ENCODE data around the gene HDAC4.

HDAC4 gene

DNA sequence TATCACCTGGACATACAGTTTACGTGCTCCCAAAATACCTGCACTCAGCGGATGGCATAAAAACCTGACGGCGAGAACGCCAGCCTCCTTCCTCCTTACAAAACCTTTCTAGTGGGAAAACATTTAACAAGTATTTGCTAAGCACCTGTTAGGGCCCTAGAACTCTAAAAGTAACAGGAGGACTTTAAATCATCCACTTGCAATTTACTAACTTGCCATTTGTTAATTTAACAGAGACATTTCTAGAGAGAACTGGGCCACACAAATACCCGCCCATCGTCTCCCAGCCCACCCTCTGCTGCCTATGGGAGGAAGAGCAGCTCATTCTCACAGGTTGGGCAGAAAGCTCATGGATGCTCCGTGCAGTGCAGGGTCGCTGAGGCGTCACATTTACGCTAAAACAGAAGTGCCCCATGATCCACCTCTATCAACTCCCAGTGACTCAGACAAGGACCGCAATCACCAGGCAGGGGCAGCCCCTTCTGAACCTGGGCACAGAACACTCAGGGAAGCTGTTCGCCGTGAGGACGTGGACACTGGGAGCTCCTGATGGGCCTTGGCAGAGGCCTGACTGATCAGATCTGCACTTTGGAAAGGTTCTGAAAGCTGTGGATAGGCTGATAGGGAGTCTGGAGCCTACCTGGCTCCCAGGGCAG lies 106.9 kb downstream of the HDAC4 start:
- H3K36me3 ChIP-seq (ENCODE audit: control insufficient read depth, insufficient read depth, low read length), result peaks cover 2% of the 10 kb centered on the region
- H3K27me3 ChIP-seq (ENCODE audit: control insufficient read depth, insufficient read depth, low read length), result no peaks in the 10 kb centered on the region
- H3K4me3 ChIP-seq (ENCODE audit: low read depth, low read length), result no peak overlapping the region
- peaks cover 24% of the 10 kb centered on the region for H3K4me1 ChIP-seq (ENCODE audit: control insufficient read depth, insufficient read depth, low read length)
- H3K9ac ChIP-seq (ENCODE audit: low read depth, low read length), result no peak overlapping the region
- no peaks in the 10 kb centered on the region for H3K9me3 ChIP-seq (ENCODE audit: control insufficient read depth, insufficient read depth, low read length)

DNA sequence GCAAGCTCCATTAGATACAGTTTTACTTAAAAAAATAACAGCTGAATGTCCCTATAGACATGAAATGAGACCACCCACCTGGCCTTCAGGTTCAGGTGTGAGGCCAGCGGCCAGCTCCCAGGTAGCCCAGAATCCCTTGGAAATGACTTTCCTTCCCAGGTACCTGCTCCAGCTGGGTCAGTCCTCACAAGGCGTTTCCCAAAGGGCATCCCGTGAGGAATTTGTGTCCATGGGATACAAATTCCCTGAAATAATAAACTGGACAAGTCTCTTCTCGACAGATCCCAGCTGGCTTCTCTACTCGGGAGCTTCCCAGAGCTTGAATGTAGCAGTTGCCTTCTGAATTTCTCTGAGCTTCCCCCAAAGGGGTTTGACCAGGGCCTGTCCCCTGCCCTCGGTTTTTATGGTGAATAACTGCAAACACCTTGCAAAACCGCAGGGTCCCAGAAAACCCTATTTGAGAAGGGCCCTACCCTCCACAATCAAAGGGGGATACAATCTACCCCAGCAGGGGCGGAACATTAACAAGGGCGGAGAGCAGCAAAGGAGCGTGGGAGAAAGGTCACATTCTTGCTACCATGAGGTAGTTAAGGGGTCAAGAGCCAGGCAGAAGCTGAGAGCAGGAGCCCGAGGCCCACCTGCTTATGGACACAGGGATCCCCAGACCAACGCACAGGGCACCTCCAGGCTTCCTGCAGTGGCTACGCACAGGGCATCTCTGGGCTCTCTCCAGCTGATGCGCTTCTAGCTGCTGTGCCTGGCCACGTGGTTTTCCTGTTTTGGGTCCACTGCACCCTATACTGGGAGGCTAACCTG lies 107.7 kb downstream of the HDAC4 start:
- no peaks in the 10 kb centered on the region for H3K27me3 ChIP-seq (ENCODE audit: control insufficient read depth, insufficient read depth, low read length)

DNA sequence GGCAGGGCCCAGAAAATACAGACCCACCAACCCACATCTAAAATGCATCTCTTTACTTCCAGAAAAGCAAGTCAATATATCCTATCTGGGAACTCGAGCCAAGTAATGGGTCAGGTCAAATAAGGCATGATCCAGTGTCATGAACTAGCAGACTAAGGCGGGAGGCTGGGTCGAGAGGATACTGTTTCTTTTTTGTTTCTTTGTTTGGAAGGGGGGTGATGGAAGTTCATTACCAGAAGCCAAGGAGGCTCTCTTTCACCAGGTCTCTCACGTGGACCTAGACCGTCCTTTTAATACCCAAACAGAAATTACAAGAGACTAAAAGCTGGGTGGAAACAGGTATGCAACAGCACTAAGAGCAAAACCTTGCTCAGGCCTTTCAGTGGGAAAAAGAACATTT lies 108.3 kb downstream of the HDAC4 start:
- peaks cover 24% of the 10 kb centered on the region for H3K4me1 ChIP-seq (ENCODE audit: control insufficient read depth, insufficient read depth, low read length)
- H3K4me3 ChIP-seq (ENCODE audit: low read depth, low read length), result no peak overlapping the region
- no peaks in the 10 kb centered on the region for H3K27me3 ChIP-seq (ENCODE audit: control insufficient read depth, insufficient read depth, low read length)
- H3K9me3 ChIP-seq (ENCODE audit: control insufficient read depth, insufficient read depth, low read length), result no peaks in the 10 kb centered on the region
- H3K36me3 ChIP-seq (ENCODE audit: control insufficient read depth, insufficient read depth, low read length), result peaks cover 2% of the 10 kb centered on the region
- peak overlapping the region; percentile 37 for H3K9ac ChIP-seq (ENCODE audit: low read depth, low read length)

More for the DNA sequence above, 107.7 kb downstream of the HDAC4 start:
- no peak overlapping the region for H3K9ac ChIP-seq (ENCODE audit: low read depth, low read length)
- peaks cover 2% of the 10 kb centered on the region for H3K36me3 ChIP-seq (ENCODE audit: control insufficient read depth, insufficient read depth, low read length)
- H3K9me3 ChIP-seq (ENCODE audit: control insufficient read depth, insufficient read depth, low read length), result no peaks in the 10 kb centered on the region
- H3K4me3 ChIP-seq (ENCODE audit: low read depth, low read length), result no peak overlapping the region
- peaks cover 24% of the 10 kb centered on the region for H3K4me1 ChIP-seq (ENCODE audit: control insufficient read depth, insufficient read depth, low read length)

DNA sequence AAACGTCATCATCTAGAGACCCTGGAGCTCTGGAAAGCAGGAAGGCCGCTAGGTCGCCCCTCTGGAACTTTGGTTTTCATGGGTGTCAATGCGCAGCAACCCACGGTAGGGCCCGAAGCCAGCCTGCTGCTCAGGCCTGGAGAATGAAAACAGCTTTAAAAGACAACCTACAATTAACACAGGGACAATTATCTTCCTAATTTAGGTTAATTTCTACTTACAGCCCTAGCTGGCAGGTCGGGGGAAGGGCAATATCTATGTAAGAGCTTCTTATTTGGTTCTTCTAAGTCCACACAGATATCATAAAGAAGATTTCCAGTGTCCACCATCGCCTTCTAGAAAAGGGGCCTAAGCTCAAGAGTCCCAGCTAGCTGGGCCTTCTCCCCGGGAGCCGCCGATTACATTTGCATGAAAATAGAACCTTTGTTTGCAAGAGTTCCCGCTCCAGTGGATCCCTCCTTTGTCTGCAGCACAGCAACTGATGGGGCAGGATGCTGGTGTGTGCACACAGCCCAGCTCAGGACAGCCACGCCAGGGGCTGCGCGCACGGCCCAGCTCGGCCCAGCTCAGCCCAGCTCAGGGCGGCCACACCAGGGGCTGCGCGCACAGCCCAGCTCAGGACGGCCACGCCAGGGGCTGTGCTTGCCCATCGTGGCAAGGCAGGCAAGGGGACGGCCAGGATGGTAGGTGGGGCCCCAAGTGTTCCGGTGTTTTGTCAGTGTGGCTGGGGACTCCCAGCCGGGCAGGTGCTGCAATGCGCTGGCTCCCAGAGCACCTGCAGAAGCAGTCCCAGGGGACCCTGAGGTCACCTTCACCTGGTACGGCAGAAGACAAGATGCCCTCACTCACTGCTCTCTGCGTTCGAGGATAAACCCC lies 109.1 kb downstream of the HDAC4 start:
- no peak overlapping the region for H3K4me3 ChIP-seq (ENCODE audit: low read depth, low read length)
- H3K4me1 ChIP-seq (ENCODE audit: control insufficient read depth, insufficient read depth, low read length), result peaks cover 24% of the 10 kb centered on the region
- no peaks in the 10 kb centered on the region for H3K27me3 ChIP-seq (ENCODE audit: control insufficient read depth, insufficient read depth, low read length)
- no peaks in the 10 kb centered on the region for H3K9me3 ChIP-seq (ENCODE audit: control insufficient read depth, insufficient read depth, low read length)
- H3K9ac ChIP-seq (ENCODE audit: low read depth, low read length), result peak overlapping the region; percentile 37
- H3K36me3 ChIP-seq (ENCODE audit: control insufficient read depth, insufficient read depth, low read length), result peaks cover 2% of the 10 kb centered on the region

DNA sequence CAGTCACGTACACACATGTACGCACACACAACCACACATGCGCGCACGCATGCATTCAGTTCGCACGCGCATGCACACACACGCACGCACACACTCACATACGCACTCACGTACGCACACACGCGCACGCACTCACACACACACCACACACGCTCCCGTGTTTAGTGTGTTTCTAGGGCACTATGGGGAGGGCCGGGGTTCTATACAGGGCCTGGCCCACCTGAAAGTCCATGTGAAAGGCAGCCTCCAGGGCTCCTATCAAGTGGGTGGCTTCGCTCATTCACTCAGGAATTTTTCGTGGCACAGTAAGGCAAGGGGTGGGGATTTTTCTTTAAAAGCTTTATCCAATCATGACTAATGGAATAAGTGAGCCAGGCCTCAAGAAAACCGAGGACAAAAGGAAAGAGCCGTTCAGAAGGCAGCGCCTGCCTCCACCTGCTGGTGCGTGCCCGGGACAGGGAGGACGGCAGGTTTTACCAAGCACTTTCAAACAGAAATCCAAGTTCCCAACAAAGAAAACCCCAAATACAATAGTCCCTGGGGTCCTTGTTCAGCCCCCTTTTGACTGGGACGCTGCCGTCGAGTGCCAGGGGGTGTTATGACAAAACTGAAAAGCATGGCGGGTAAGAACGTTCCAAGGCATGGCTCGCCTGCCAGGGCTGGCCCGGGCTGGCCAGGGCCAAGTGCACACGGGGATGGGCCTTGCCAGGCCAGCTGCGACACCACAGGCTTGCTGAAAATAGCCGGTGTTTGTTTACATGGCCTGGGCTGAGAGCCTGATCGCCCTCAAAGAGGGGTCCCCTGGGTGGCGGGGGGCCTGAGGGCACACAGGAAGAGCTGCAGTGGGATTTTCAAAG lies 110.0 kb downstream of the HDAC4 start:
- no peaks in the 10 kb centered on the region for H3K36me3 ChIP-seq (ENCODE audit: control insufficient read depth, insufficient read depth, low read length)
- no peaks in the 10 kb centered on the region for H3K27me3 ChIP-seq (ENCODE audit: control insufficient read depth, insufficient read depth, low read length)
- no peaks in the 10 kb centered on the region for H3K9me3 ChIP-seq (ENCODE audit: control insufficient read depth, insufficient read depth, low read length)
- peaks cover 23% of the 10 kb centered on the region for H3K4me1 ChIP-seq (ENCODE audit: control insufficient read depth, insufficient read depth, low read length)
- H3K4me3 ChIP-seq (ENCODE audit: low read depth, low read length), result no peak overlapping the region
- H3K9ac ChIP-seq (ENCODE audit: low read depth, low read length), result no peak overlapping the region

DNA sequence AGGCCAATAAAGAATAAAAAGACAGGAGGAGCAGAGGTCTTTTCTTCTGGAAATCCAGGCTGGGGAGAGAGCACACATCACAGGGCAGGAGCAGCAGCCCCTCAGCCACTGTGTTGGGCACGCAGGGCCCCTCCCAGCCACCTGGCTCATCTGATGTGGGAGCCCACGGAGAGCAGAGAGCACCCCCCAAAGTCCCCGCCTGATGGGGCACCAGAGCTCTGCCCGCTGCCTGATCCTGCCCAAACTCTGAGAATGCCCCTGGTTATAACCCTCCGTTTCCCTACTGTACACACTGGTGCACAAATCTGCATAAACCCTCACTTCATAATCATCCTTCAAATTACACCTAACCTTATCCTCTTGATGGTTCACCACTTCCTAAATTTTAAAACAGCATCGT lies 111.3 kb downstream of the HDAC4 start:
- Histone ChIP-seq H3K4me3 (ENCODE audit: low read depth, low read length) (no peak overlapping the region), H3K36me3 (ENCODE audit: control insufficient read depth, insufficient read depth, low read length) (no peaks in the 10 kb centered on the region), H3K4me1 (ENCODE audit: control insufficient read depth, insufficient read depth, low read length) (peaks cover 18% of the 10 kb centered on the region), H3K9me3 (ENCODE audit: control insufficient read depth, insufficient read depth, low read length) (no peaks in the 10 kb centered on the region), H3K9ac (ENCODE audit: low read depth, low read length) (no peak overlapping the region), H3K27me3 (ENCODE audit: control insufficient read depth, insufficient read depth, low read length) (no peaks in the 10 kb centered on the region)

DNA sequence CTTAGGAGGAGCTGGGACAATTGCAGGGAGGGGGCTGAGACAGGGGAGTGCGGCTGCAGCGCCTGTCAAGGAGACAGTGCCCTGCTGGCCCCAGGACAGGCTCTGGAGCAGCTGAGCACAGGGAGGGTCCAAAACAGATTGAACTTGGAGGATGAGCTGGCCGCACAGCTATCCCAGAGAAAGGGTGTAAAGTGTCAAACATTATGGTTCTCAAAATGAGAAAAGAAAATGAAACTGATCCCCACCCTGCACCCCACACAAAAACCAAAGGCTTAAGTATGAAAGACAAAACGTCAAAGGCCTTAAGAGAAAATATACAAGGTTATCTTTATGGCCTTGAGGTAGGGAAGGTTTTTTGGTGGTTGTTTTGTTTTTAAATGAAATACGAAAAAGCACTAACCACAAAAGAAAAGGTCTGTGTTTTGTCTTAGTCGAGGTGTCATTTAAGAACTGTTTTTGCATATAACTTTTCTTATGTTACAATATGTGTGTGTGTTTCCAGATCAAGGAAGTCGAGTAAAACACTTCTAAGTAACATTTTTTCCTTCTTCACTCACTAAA lies 111.8 kb downstream of the HDAC4 start:
- Histone ChIP-seq H3K9me3 (ENCODE audit: control insufficient read depth, insufficient read depth, low read length) (no peaks in the 10 kb centered on the region), H3K4me3 (ENCODE audit: low read depth, low read length) (no peak overlapping the region), H3K4me1 (ENCODE audit: control insufficient read depth, insufficient read depth, low read length) (peaks cover 14% of the 10 kb centered on the region), H3K27me3 (ENCODE audit: control insufficient read depth, insufficient read depth, low read length) (no peaks in the 10 kb centered on the region), H3K9ac (ENCODE audit: low read depth, low read length) (no peak overlapping the region), H3K36me3 (ENCODE audit: control insufficient read depth, insufficient read depth, low read length) (no peaks in the 10 kb centered on the region)

DNA sequence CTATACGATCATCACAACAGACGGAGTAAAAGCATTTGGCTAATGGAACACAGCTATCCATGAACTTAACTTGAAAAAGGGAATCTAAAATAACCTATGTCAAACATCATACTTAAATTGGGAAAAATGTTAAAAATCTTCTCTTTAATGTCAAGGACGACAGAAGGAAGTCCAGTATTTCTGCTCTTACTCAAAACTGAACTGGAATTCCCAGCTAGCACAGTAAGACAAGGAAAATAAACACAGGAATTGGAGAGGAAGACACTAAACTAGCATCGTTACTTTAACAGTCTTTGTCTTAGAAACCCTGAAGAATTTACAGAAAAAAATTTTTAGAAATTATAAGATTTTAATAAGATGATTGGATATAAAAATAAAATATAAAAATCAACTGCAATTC lies 112.6 kb downstream of the HDAC4 start:
- H3K4me1 ChIP-seq (ENCODE audit: control insufficient read depth, insufficient read depth, low read length), result peaks cover 12% of the 10 kb centered on the region
- no peak overlapping the region for H3K9ac ChIP-seq (ENCODE audit: low read depth, low read length)
- no peak overlapping the region for H3K4me3 ChIP-seq (ENCODE audit: low read depth, low read length)
- H3K36me3 ChIP-seq (ENCODE audit: control insufficient read depth, insufficient read depth, low read length), result no peaks in the 10 kb centered on the region
- H3K9me3 ChIP-seq (ENCODE audit: control insufficient read depth, insufficient read depth, low read length), result no peaks in the 10 kb centered on the region
- no peaks in the 10 kb centered on the region for H3K27me3 ChIP-seq (ENCODE audit: control insufficient read depth, insufficient read depth, low read length)

DNA sequence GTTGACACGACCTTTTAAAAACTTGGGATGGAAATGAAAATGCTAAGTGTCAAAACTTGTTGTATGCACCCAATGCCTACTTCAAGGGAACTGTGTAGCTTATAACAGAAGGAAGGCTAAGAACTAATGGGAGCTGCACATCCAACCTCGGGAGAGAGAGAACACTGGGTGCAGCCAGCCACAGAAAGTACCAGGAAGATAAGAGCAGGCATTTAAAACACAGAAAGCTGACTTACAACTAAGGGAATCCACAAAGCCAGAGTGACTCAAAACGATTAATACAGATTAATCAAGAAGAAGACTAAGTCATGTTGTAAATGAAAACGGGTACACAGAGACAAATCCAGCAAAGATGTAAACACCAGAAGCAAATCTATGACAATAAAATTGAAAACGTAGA lies 113.4 kb downstream of the HDAC4 start:
- Histone ChIP-seq H3K4me1 (ENCODE audit: control insufficient read depth, insufficient read depth, low read length) (peaks cover 9% of the 10 kb centered on the region), H3K27me3 (ENCODE audit: control insufficient read depth, insufficient read depth, low read length) (no peaks in the 10 kb centered on the region), H3K36me3 (ENCODE audit: control insufficient read depth, insufficient read depth, low read length) (no peaks in the 10 kb centered on the region), H3K9me3 (ENCODE audit: control insufficient read depth, insufficient read depth, low read length) (no peaks in the 10 kb centered on the region), H3K4me3 (ENCODE audit: low read depth, low read length) (no peak overlapping the region), H3K9ac (ENCODE audit: low read depth, low read length) (no peak overlapping the region)

DNA sequence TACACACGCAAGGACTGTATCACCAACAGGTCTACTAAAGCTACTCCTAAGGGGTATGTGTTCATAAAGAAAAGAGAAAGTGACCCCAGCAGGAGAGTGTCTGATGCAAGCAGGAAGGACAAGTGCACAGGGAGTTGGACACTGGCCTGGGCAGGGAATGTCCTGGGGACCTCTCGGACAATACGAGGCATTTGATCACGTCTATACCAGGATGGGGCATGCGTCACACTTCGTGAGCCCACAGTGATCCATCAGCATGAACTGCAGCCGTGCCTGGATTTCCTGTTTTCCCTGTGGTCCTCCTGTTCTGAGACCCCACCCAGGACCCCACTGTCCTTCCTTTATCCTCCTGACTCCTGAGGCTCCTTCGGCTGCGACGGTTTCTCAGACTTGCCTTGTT lies 113.9 kb downstream of the HDAC4 start:
- H3K27me3 ChIP-seq (ENCODE audit: control insufficient read depth, insufficient read depth, low read length), result no peaks in the 10 kb centered on the region
- no peak overlapping the region for H3K9ac ChIP-seq (ENCODE audit: low read depth, low read length)
- H3K4me3 ChIP-seq (ENCODE audit: low read depth, low read length), result no peak overlapping the region
- H3K9me3 ChIP-seq (ENCODE audit: control insufficient read depth, insufficient read depth, low read length), result no peaks in the 10 kb centered on the region
- no peaks in the 10 kb centered on the region for H3K36me3 ChIP-seq (ENCODE audit: control insufficient read depth, insufficient read depth, low read length)
- H3K4me1 ChIP-seq (ENCODE audit: control insufficient read depth, insufficient read depth, low read length), result peaks cover 4% of the 10 kb centered on the region

DNA sequence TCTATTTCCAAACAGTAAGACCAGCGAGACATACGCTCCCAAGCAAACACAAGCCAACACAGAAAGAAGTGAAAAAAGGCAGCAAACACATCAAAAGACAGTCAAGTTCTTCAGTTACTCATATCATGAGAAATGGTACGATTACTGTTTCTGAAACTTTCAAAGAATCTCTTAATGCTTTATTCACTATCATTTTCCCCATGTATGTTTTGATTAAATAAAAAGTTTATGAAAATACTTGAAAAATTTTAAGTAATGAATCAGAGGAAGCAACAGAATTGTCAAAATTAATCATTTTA lies 114.9 kb downstream of the HDAC4 start:
- H3K4me1 ChIP-seq (ENCODE audit: control insufficient read depth, insufficient read depth, low read length), result peaks cover 3% of the 10 kb centered on the region
- no peak overlapping the region for H3K4me3 ChIP-seq (ENCODE audit: low read depth, low read length)
- no peak overlapping the region for H3K9ac ChIP-seq (ENCODE audit: low read depth, low read length)
- no peaks in the 10 kb centered on the region for H3K27me3 ChIP-seq (ENCODE audit: control insufficient read depth, insufficient read depth, low read length)
- no peaks in the 10 kb centered on the region for H3K9me3 ChIP-seq (ENCODE audit: control insufficient read depth, insufficient read depth, low read length)
- no peaks in the 10 kb centered on the region for H3K36me3 ChIP-seq (ENCODE audit: control insufficient read depth, insufficient read depth, low read length)

Data from iPS-15b (cell line).